OCI-LY7 (cell line): Measurements from ENCODE around the gene EXT2.

Experiments used
- CTCF ChIP-seq: fragments of 200-600 bp; sonication (generic); conservative IDR thresholded peaks from 2 replicates; pipeline ENCODE4 v1.5.1; 2014; ENCODE audit warnings: mild to moderate bottlenecking, antibody characterized with exemption, low read length, moderate library complexity, mixed read lengths
- EZH2phosphoT487 ChIP-seq: fragments of 200-600 bp; sonication (generic); IDR thresholded peaks from 2 replicates; pipeline ENCODE4 v1.6.1; 2018; ENCODE audit warnings: low read depth, borderline replicate concordance, mild to moderate bottlenecking, mixed run types, antibody characterized with exemption, low read length, moderate library complexity, mixed read lengths

DNA sequence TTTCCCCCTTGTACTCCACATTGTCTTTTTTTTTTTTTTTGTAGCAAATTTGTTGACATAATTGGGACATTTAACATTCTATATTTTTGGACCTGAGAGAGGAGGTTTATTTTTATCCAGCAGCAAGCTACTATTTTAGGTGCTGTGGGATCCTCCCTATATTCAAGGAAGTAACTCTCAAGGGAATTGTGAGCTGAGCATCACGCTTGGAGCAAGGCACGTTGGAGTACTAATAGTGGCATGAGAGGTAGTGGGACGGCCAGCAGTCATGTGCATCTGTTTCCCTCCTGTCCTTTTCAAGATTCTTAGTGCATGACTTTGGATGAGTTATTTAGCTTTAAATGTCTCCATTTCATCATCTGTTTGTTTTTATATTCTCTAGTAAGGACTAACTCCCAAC lies 52.3 kb downstream of the EXT2 start:
- TF ChIP-seq CTCF = no peak
- no peak for TF ChIP-seq EZH2phosphoT487
